B cell (primary cell): Measurements from ENCODE around the gene APBA2. TPM values are rescaled to one million over a fixed set of nuclear protein-coding genes. Genes with fewer than 3 reads are reported as not detected.

Experiments
- ATAC-seq: fragments of 200-7000 bp; cut with Tn5 transposase; one replicate; pipeline ENCODE4 v1.10.0; 2021; ENCODE audit warnings: low read depth, mild to moderate bottlenecking, moderate number of reproducible peaks, moderate library complexity
- CTCF ChIA-PET: fragments of 350-600 bp; sonication (Branson Sonifier 250); formaldehyde crosslinking; loops from one replicate; lab custom pipeline; 2021; ENCODE audit warnings: antibody characterized with exemption, inconsistent platforms; lab: Charles Lee
- POLR2A ChIA-PET: fragments of 350-600 bp; sonication (Branson Sonifier 250); formaldehyde crosslinking; loops from one replicate; lab custom pipeline; 2021; ENCODE audit warnings: antibody characterized with exemption; lab: Charles Lee
- DNase-seq: peaks from one replicate; pipeline ENCODE4 v3.0.0; 2013
- H2AFZ ChIP-seq: 2 replicates; pipeline ENCODE4 v1.6.1; 2012; ENCODE audit warnings: mild to moderate bottlenecking, low read depth, low read length; ENCODE audit not compliant: insufficient read depth, poor library complexity, severe bottlenecking
- H3K27ac ChIP-seq, 2 donors: 1 replicate in 1 of 2; 2 replicates in 1 of 2; pipeline ENCODE4 v1.5.1; 2012 to 2013; ENCODE audit warnings: low read length in 2 of 2, mild to moderate bottlenecking in 2 of 2, moderate library complexity in 1 of 2
- H3K27me3 ChIP-seq, 4 experiments: fragments of 200-600 bp in 1 of 4; sonication (generic) in 1 of 4; replicated peaks in 1 of 4; 1 replicate in 2 of 4; 2 replicates in 2 of 4; pipeline versions ENCODE4 v1.6.1 to v1.7.0; 2013 to 2016; ENCODE audit warnings: low read length in 3 of 4, mild to moderate bottlenecking in 2 of 4, mixed read lengths in 1 of 4, moderate library complexity in 1 of 4; ENCODE audit not compliant: insufficient read depth in 4 of 4, control insufficient read depth in 3 of 4; ENCODE audit errors: control extremely low read depth in 1 of 4
- H3K36me3 ChIP-seq, 2 experiments: replicated peaks in 1 of 2; 1 replicate in 1 of 2; 2 replicates in 1 of 2; pipeline versions ENCODE4 v1.6.1 to v1.7.1; 2013; ENCODE audit warnings: low read length in 1 of 2; ENCODE audit not compliant: insufficient read depth in 2 of 2, control insufficient read depth in 1 of 2; ENCODE audit errors: control extremely low read depth in 1 of 2, extremely low read depth in 1 of 2
- H3K4me1 ChIP-seq, 2 donors: fragments of 200-600 bp in 1 of 2; sonication (generic) in 1 of 2; 1 replicate in 1 of 2; 2 replicates in 1 of 2; pipeline versions ENCODE4 v1.5.1 to v1.6.1; 2013 to 2017; ENCODE audit warnings: low read length in 2 of 2; ENCODE audit not compliant: control insufficient read depth in 2 of 2, insufficient read depth in 2 of 2
- H3K4me2 ChIP-seq: replicated peaks from 2 replicates; pipeline ENCODE3; 2012; ENCODE audit warnings: mild to moderate bottlenecking, low read depth, low read length; ENCODE audit not compliant: poor library complexity, severe bottlenecking
- H3K4me3 ChIP-seq, 5 experiments: fragments of 200-600 bp in 1 of 5; sonication (generic) in 1 of 5; 1 replicate in 3 of 5; 2 replicates in 2 of 5; pipeline versions ENCODE4 v1.5.1 to v1.7.0; 2011 to 2016; ENCODE audit warnings: low read length in 4 of 5, mild to moderate bottlenecking in 4 of 5, low read depth in 2 of 5, control low read depth in 1 of 5, moderate library complexity in 1 of 5; ENCODE audit not compliant: insufficient read depth in 1 of 5; ENCODE audit errors: control extremely low read depth in 1 of 5, extremely low read depth in 1 of 5
- H3K79me2 ChIP-seq: fragments of 200-600 bp; sonication (generic); one replicate; pipeline ENCODE4 v1.6.0; 2016; ENCODE audit warnings: low read length; ENCODE audit not compliant: control insufficient read depth, insufficient read depth
- H3K9ac ChIP-seq: fragments of 200-600 bp; sonication (generic); 2 replicates; pipeline ENCODE4 v1.6.1; 2017; ENCODE audit warnings: mild to moderate bottlenecking, low read length, moderate library complexity
- H3K9me3 ChIP-seq, 3 donors: one replicate each; pipeline versions ENCODE4 v1.6.1 to v1.7.1; 2013; ENCODE audit warnings: low read length in 2 of 3; ENCODE audit not compliant: control insufficient read depth in 2 of 3, insufficient read depth in 1 of 3; ENCODE audit errors: control extremely low read depth in 1 of 3
- H4K20me1 ChIP-seq: 2 replicates; pipeline ENCODE4 v1.6.0; 2012; ENCODE audit warnings: mild to moderate bottlenecking, low read length; ENCODE audit not compliant: insufficient read depth, control insufficient read depth, poor library complexity, severe bottlenecking
- H3K27ac Mint-ChIP-seq: one replicate; pipeline ENCODE4 v1.8.0; 2021; ENCODE audit warnings: mixed read lengths
- H3K27me3 Mint-ChIP-seq: one replicate; pipeline ENCODE4 v1.8.0; 2021; ENCODE audit warnings: mixed read lengths
- H3K4me1 Mint-ChIP-seq: one replicate; pipeline ENCODE4 v1.8.0; 2021; ENCODE audit warnings: mixed read lengths
- H3K4me3 Mint-ChIP-seq: one replicate; pipeline ENCODE4 v1.8.0; 2021; ENCODE audit warnings: mixed read lengths
- H3K9me3 Mint-ChIP-seq: one replicate; pipeline ENCODE4 v1.8.0; 2022; ENCODE audit warnings: mixed read lengths; ENCODE audit not compliant: insufficient read depth
- CTCF ChIP-seq: fragments of 200-600 bp; IDR thresholded peaks from one replicate; pipeline ENCODE4 v1.8.0; 2022; ENCODE audit warnings: antibody characterized with exemption, mild to moderate bottlenecking
- EZH2 ChIP-seq: IDR thresholded peaks from 2 replicates; pipeline ENCODE4 v1.6.1; 2012; ENCODE audit warnings: borderline replicate concordance, low read depth, mild to moderate bottlenecking, moderate library complexity, low read length; ENCODE audit not compliant: insufficient read depth, poor library complexity, severe bottlenecking
- WGBS: methylation state at CpG from one replicate; pipeline ENCODE4 v1.1.5; 2013; ENCODE audit warnings: missing lambda C conversion rate; ENCODE audit not compliant: insufficient coverage; 5-methylcytosine and 5-hydroxymethylcytosine counted together
- intact Hi-C: fragments of 100-400 bp; cut with micrococcal nuclease; formaldehyde crosslinking; loops from one replicate; pipeline ENCODE4 v1.10.0; 2022
- polyA plus RNA-seq: library from polyadenylated mRNA; depleted of rRNA; stranded (reverse); fragments of >200 nt; gene quantifications from 2 replicates; pipeline ENCODE4 v1.2.3, GENCODE V29; 2012
- total RNA-seq, 2 donors: library from RNA; stranded (reverse); fragments of 120-200 nt in 1 of 2; gene quantifications; 1 replicate in 1 of 2; 2 replicates in 1 of 2; pipeline versions ENCODE4 v1.2.3 to v1.2.4, GENCODE V29; 2013 to 2022

APBA2 gene
- total and polyA plus RNA-seq, 2 donors (not counting 1 experiment from before 2014, with no cell fraction given), result 0.19 TPM; not detected in 1

- Mint-ChIP-seq H3K4me1 (no peaks in the 10 kb centered on the region), H3K27ac (no peak overlapping the region), H3K9me3 (peaks cover 4% of the 10 kb centered on the region), H3K4me3 (no peak overlapping the region), H3K27me3 (no peaks in the 10 kb centered on the region)
- Histone ChIP-seq H3K27ac (no peak overlapping the region), H4K20me1 (no peaks in the 10 kb centered on the region), H2AFZ (no peak overlapping the region), H3K79me2 (no peaks in the 10 kb centered on the region), H3K4me3 (no peak overlapping the region), H3K4me2 (no peak overlapping the region), H3K27me3 (no peaks in the 10 kb centered on the region), H3K36me3 (no peaks in the 10 kb centered on the region), H3K4me1 (no peaks in the 10 kb centered on the region), H3K9me3 (peaks cover 0 to 13% (median 0%) of the 10 kb centered on the region in 3 donors), H3K9ac (no peak overlapping the region)
- no peak for ATAC-seq
- POLR2A ChIA-PET, result no interaction called here
- intact Hi-C loops, result no loop called here
- no peak for DNase-seq
- WGBS, result 88% methylated on average over 3 of the region's 3 CpGs
- CTCF ChIA-PET, result no interaction called here
- TF ChIP-seq CTCF (no peak), EZH2 (no peak)
Measured at GRCh38 chr15:29034151-29034550, 148.4 kb downstream of the APBA2 start.

- Histone ChIP-seq H4K20me1 (no peaks in the 10 kb centered on the region), H3K4me1 (no peaks in the 10 kb centered on the region), H3K27me3 (no peaks in the 10 kb centered on the region), H3K79me2 (no peaks in the 10 kb centered on the region), H3K27ac (no peak overlapping the region), H3K9ac (no peak overlapping the region), H3K36me3 (no peaks in the 10 kb centered on the region), H3K9me3 (peaks cover 0 to 10% (median 0%) of the 10 kb centered on the region in 3 donors), H3K4me2 (no peak overlapping the region), H2AFZ (no peak overlapping the region), H3K4me3 (no peak overlapping the region)
- 92% methylated on average over 2 of the region's 4 CpGs for WGBS
- H3K27ac Mint-ChIP-seq, result no peak overlapping the region
- no peak overlapping the region for H3K4me3 Mint-ChIP-seq
- H3K27me3 Mint-ChIP-seq, result no peaks in the 10 kb centered on the region
- no peaks in the 10 kb centered on the region for H3K4me1 Mint-ChIP-seq
- POLR2A ChIA-PET, result no interaction called here
- H3K9me3 Mint-ChIP-seq, result peaks cover 4% of the 10 kb centered on the region
- intact Hi-C loops, result no loop called here
- CTCF ChIA-PET, result no interaction called here
- ATAC-seq (no peak), DNase-seq (no peak)
- TF ChIP-seq CTCF, result no peak
- no peak for TF ChIP-seq EZH2
Measured at GRCh38 chr15:29034593-29035335, 149.0 kb downstream of the APBA2 start.
